HepG2 (cell line): ENCODE results near the gene PCED1B. TPM values are rescaled to one million over a fixed set of nuclear protein-coding genes. Genes with fewer than 3 reads are reported as not detected.

Experiments
- ATAC-seq: fragments of 200-7000 bp; cut with Tn5 transposase; 3 replicates; pipeline ENCODE4 v1.9.1; 2020; ENCODE audit warnings: mild to moderate bottlenecking, moderate library complexity
- BruUV-seq: library from RNA; stranded (reverse); fragments of 400-500 nt; replicated peaks from 2 replicates; lab custom pipeline; 2021; lab: Mats Ljungman, UMichigan
- CTCF ChIA-PET: fragments of 300-600 bp; formaldehyde crosslinking; extraction: SDS; loops from one replicate; lab custom pipeline; 2021; ENCODE audit warnings: low total read pairs, inconsistent platforms, low intra/inter-chr PET ratio; lab: Yijun Ruan, JAX
- POLR2A ChIA-PET: fragments of 350-600 bp; sonication (Branson Sonifier 250); formaldehyde crosslinking; loops from one replicate; lab custom pipeline; 2020; ENCODE audit warnings: antibody characterized with exemption, inconsistent platforms; lab: Yijun Ruan, JAX
- DNase-seq: peaks from one replicate; pipeline ENCODE4 v3.0.0-alpha.2; 2015; ENCODE audit warnings: low spot score
- FAIRE-seq: peaks from 3 replicates; lab custom pipeline; 2011; peaks lifted over from hg19 to GRCh38; lab: Jason Lieb, UNC
- H2AFZ ChIP-seq: one replicate; pipeline ENCODE4 v1.6.1; 2011; ENCODE audit warnings: low read length, inconsistent platforms
- H3K27ac ChIP-seq: fragments of 300-600 bp; 3 replicates; pipeline ENCODE4 v1.8.0; 2011; ENCODE audit warnings: mixed run types, mild to moderate bottlenecking, mixed read lengths, low read length, inconsistent platforms; ENCODE audit not compliant: insufficient read depth; ENCODE audit errors: extremely low read length
- H3K27me3 ChIP-seq, 2 experiments: fragments of 200-600 bp in 1 of 2; 2 replicates in 1 of 2; 3 replicates in 1 of 2; pipeline versions ENCODE4 v1.6.0 to v1.8.0; 2011; ENCODE audit warnings: low read length in 2 of 2, mild to moderate bottlenecking in 2 of 2, moderate library complexity in 2 of 2, inconsistent platforms in 1 of 2; ENCODE audit not compliant: insufficient read depth in 2 of 2, control insufficient read depth in 1 of 2
- H3K36me3 ChIP-seq, 2 experiments: fragments of 200-600 bp in 1 of 2; replicated peaks in 1 of 2; 2 replicates in 1 of 2; 3 replicates in 1 of 2; pipeline versions ENCODE4 v1.5.1 to v1.8.0; 2011; ENCODE audit warnings: low read length in 2 of 2, inconsistent platforms in 1 of 2; ENCODE audit not compliant: insufficient read depth in 2 of 2, control insufficient read depth in 1 of 2
- H3K4me1 ChIP-seq: 2 replicates; pipeline ENCODE4 v1.5.1; 2012; ENCODE audit warnings: low read length, inconsistent platforms; ENCODE audit not compliant: insufficient read depth
- H3K4me2 ChIP-seq: 2 replicates; pipeline ENCODE4 v1.6.0; 2011; ENCODE audit warnings: low read depth, low read length, inconsistent platforms
- H3K4me3 ChIP-seq, 3 experiments: fragments of 200-600 bp in 1 of 3; sonication (generic), shearing (Covaris generic) in 1 of 3; replicated peaks in 1 of 3; 2 replicates each; pipeline ENCODE4 v1.5.1; 2011 to 2016; ENCODE audit warnings: low read length in 3 of 3, inconsistent platforms in 2 of 3, low read depth in 2 of 3, mild to moderate bottlenecking in 2 of 3, control low read depth in 1 of 3, mixed read lengths in 1 of 3; ENCODE audit not compliant: insufficient read depth in 1 of 3
- H3K79me2 ChIP-seq: one replicate; pipeline ENCODE4 v1.6.1; 2011; ENCODE audit warnings: low read length, inconsistent platforms; ENCODE audit not compliant: insufficient read depth
- H3K9ac ChIP-seq: 2 replicates; pipeline ENCODE4 v1.6.0; 2011; ENCODE audit warnings: mild to moderate bottlenecking, low read depth, low read length, inconsistent platforms; ENCODE audit not compliant: insufficient read depth
- H3K9me3 ChIP-seq: 2 replicates; pipeline ENCODE4 v1.5.1; 2012; ENCODE audit warnings: mild to moderate bottlenecking, low read length
- H4K20me1 ChIP-seq: 2 replicates; pipeline ENCODE4 v1.6.0; 2011; ENCODE audit warnings: inconsistent platforms, mild to moderate bottlenecking, low read length, moderate library complexity; ENCODE audit not compliant: insufficient read depth
- KLF9 ChIP-seq: IDR thresholded peaks from 2 replicates; pipeline ENCODE4 v1.6.1; 2016; ENCODE audit warnings: low read depth
- TOPORS ChIP-seq: sonication (generic); formaldehyde crosslinking; IDR thresholded peaks from 2 replicates; pipeline ENCODE4 v1.8.0; 2023; ENCODE audit warnings: mild to moderate bottlenecking, missing genetic modification reagents
- ZNF451 ChIP-seq: sonication (generic); formaldehyde crosslinking; IDR thresholded peaks from 2 replicates; pipeline ENCODE4 v1.5.0; 2020; ENCODE audit warnings: mild to moderate bottlenecking, missing genetic modification reagents
- ZNF558 ChIP-seq: sonication (generic); formaldehyde crosslinking; IDR thresholded peaks from 2 replicates; pipeline ENCODE4 v1.9.0; 2022; ENCODE audit warnings: mild to moderate bottlenecking, missing genetic modification reagents, borderline replicate concordance
- WGBS: methylation state at CpG from one replicate; pipeline ENCODE4 v1.1.6; 2017; ENCODE audit warnings: low lambda C conversion rate; 5-methylcytosine and 5-hydroxymethylcytosine counted together
- in situ Hi-C: cut with HindIII; loops from 2 replicates; pipeline ENCODE4 v1.10.0; 2017; ENCODE audit warnings: low pct_unique_long_range_greater_than_20kb; ENCODE audit not compliant: extremely low pct_ligation_motif_present
- intact Hi-C: fragments of 100-400 bp; cut with micrococcal nuclease; formaldehyde crosslinking; loops from one replicate; pipeline ENCODE4 v1.10.0; 2022; ENCODE audit not compliant: unreplicated experiment
- polyA plus RNA-seq, 8 experiments: library from polyadenylated mRNA; depleted of rRNA in 3 of 8; stranded (reverse) in 7 of 8; unstranded in 1 of 8; fragments of >200 nt; fragmentation: Illumina TruSeq in 4 of 8; extraction: Trizol in 4 of 8; gene quantifications; 2 replicates each; pipeline versions ENCODE4 v1.2.1 to v1.2.3, GENCODE V29; 2011 to 2016; ENCODE audit warnings: low read depth in 4 of 8, missing spikeins in 1 of 8, mixed read lengths in 1 of 8; ENCODE audit not compliant: insufficient read depth in 1 of 8
- total RNA-seq, 5 experiments: library from RNA; depleted of rRNA; stranded (reverse); fragments of >200 nt; fragmentation: Illumina TruSeq; extraction: Trizol; gene quantifications; 2 replicates each; pipeline ENCODE4 v1.2.3, GENCODE V29; 2016; ENCODE audit warnings: low read depth in 1 of 5
- TF ChIP-seq, protein P1 (sequence below), 2 experiments: sonication (generic) in 1 of 2; formaldehyde crosslinking in 1 of 2; IDR thresholded peaks; 2 replicates each; pipeline versions ENCODE4 v1.4.0 to v1.6.1; 2016 to 2020; ENCODE audit warnings: borderline replicate concordance in 1 of 2, low read depth in 1 of 2, mild to moderate bottlenecking in 1 of 2, missing genetic modification reagents in 1 of 2
- TF ChIP-seq, protein P2 (sequence below): sonication (generic); formaldehyde crosslinking; IDR thresholded peaks from 2 replicates; pipeline ENCODE4 v1.5.1; 2020; ENCODE audit warnings: mild to moderate bottlenecking, moderate library complexity, missing genetic modification reagents
- TF ChIP-seq, protein P3 (sequence below): IDR thresholded peaks from 2 replicates; pipeline ENCODE4 v1.6.1; 2016; ENCODE audit warnings: low read depth, missing genetic modification reagents, missing compliant biosample characterization

Gene PCED1B
- total and polyA plus RNA-seq, 2 of the 13 experiments (the other 11 are each of a cell fraction or from before 2014, with no cell fraction given), result 0.11 to 0.37 TPM

DNA sequence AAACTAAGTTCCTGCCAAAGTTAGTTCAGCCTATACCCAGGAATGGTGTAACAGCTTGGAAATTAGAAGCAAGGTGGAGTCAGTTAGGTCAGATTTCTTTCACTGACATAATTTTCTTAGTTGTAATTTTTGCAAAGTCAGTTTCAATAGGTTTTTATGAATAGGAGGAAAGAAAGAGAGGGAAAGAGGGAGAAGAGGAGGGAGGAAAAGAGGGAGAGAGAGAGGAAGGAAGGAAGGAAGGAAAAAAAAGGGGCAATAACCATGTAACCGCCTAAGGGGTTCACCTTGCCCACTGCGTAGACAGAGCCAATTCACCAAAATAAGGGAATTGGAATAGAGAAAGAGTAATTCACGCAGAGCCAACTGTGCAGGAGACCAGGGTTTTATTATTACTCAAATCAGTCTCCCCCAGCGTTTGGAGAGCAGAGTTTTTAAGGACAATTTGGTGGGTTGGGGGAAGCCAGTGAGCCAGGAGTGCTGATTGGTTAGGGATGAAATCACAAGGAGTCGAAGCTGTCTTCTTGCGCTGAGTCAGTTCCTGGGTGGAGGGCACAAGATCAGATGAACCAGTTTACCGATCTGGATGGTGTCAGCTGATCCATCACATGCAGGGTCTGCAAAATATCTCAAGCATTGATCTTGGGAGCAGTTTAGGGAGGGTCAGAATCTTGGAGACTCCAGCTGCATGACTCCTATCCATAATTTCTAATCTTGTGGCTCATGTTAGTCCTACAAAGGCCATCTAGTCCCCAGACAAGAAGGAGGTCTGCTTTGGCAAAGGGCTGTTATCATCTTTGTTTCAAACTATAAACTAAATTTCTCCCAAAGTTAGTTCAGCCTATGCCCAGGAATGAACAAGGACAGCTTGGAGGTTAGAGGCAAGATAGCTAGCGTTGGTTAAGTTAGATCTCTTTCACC, 126.4 kb downstream of the PCED1B start (continued):
- TF ChIP-seq, protein P1, sequence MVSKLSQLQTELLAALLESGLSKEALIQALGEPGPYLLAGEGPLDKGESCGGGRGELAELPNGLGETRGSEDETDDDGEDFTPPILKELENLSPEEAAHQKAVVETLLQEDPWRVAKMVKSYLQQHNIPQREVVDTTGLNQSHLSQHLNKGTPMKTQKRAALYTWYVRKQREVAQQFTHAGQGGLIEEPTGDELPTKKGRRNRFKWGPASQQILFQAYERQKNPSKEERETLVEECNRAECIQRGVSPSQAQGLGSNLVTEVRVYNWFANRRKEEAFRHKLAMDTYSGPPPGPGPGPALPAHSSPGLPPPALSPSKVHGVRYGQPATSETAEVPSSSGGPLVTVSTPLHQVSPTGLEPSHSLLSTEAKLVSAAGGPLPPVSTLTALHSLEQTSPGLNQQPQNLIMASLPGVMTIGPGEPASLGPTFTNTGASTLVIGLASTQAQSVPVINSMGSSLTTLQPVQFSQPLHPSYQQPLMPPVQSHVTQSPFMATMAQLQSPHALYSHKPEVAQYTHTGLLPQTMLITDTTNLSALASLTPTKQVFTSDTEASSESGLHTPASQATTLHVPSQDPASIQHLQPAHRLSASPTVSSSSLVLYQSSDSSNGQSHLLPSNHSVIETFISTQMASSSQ (IDR thresholded peaks at IDR 0.05; ENCODE audit: low read depth), result no peak
- TF ChIP-seq, protein P1 (CRISPR knock-in tag; IDR thresholded peaks at IDR 0.05; ENCODE audit: borderline replicate concordance), result no peak
- TF ChIP-seq ZNF558 (CRISPR knock-in tag), result no peak

DNA sequence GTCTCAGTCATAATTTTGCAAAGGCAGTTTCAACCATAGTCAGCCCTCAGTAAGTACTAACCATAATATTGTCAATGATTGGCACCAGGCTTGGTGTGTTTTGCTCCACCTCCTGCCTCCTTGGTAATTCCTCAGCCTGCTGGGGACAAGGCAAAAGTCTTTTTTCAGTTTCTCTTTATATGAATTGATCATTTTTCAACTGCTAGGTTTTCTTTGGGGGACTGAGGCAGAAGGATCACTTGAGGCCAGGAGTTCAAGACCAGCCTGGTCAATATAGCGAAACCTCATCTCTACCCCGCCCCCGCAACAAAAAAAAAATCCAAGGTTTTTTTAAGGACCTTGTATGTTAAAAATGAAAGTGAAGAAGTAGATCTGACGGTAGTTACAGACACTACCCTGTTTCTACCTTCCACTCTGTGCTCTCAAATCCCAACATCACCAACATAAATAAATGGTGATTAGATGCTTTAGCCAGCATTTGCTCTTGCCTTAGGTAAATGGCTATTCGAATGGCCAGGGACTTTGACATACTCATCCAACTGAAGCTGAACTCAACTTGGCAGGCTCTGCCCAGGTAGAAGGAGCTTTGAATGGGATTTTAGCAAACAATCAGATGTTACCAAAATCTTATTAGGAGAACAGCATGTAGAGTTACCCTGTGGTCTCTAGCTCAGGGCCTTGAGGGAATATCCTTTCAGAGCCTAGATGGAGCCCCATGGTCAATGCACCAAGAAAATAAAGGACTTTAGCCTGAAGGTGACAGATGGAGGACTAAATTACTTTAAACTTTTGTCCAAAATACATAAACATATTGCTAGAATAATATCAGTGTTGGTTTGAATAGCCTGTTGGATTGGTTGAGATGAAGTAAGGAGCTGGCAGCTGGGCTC, 127.3 kb downstream of the PCED1B start:
- Histone ChIP-seq H4K20me1 (no peaks in the 10 kb centered on the region), H3K4me1 (no peaks in the 10 kb centered on the region), H3K27me3 (no peaks in the 10 kb centered on the region; a peak in 1 of 5 replicates), H3K4me2 (no peak overlapping the region), H3K27ac (no peak overlapping the region), H3K9ac (no peak overlapping the region), H3K9me3 (no peaks in the 10 kb centered on the region), H3K4me3 (no peak overlapping the region), H3K36me3 (no peaks in the 10 kb centered on the region), H2AFZ (no peak overlapping the region), H3K79me2 (no peaks in the 10 kb centered on the region)
- in situ Hi-C loops (no loop called here), intact Hi-C loops (no loop called here)
- ChIA-PET CTCF (no interaction called here), POLR2A (no interaction called here)
- FAIRE-seq (no peak), DNase-seq (no peak), ATAC-seq (no peak)
- no TSS peak for BruUV-seq
- 68% methylated on average over 5 of the region's 5 CpGs for WGBS
- TF ChIP-seq, protein P2, sequence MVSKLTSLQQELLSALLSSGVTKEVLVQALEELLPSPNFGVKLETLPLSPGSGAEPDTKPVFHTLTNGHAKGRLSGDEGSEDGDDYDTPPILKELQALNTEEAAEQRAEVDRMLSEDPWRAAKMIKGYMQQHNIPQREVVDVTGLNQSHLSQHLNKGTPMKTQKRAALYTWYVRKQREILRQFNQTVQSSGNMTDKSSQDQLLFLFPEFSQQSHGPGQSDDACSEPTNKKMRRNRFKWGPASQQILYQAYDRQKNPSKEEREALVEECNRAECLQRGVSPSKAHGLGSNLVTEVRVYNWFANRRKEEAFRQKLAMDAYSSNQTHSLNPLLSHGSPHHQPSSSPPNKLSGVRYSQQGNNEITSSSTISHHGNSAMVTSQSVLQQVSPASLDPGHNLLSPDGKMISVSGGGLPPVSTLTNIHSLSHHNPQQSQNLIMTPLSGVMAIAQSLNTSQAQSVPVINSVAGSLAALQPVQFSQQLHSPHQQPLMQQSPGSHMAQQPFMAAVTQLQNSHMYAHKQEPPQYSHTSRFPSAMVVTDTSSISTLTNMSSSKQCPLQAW (CRISPR knock-in tag), result no peak
- TF ChIP-seq TOPORS (no peak), ZNF451 (no peak), KLF9 (CRISPR knock-in tag) (no peak)
- TF ChIP-seq, protein P3, sequence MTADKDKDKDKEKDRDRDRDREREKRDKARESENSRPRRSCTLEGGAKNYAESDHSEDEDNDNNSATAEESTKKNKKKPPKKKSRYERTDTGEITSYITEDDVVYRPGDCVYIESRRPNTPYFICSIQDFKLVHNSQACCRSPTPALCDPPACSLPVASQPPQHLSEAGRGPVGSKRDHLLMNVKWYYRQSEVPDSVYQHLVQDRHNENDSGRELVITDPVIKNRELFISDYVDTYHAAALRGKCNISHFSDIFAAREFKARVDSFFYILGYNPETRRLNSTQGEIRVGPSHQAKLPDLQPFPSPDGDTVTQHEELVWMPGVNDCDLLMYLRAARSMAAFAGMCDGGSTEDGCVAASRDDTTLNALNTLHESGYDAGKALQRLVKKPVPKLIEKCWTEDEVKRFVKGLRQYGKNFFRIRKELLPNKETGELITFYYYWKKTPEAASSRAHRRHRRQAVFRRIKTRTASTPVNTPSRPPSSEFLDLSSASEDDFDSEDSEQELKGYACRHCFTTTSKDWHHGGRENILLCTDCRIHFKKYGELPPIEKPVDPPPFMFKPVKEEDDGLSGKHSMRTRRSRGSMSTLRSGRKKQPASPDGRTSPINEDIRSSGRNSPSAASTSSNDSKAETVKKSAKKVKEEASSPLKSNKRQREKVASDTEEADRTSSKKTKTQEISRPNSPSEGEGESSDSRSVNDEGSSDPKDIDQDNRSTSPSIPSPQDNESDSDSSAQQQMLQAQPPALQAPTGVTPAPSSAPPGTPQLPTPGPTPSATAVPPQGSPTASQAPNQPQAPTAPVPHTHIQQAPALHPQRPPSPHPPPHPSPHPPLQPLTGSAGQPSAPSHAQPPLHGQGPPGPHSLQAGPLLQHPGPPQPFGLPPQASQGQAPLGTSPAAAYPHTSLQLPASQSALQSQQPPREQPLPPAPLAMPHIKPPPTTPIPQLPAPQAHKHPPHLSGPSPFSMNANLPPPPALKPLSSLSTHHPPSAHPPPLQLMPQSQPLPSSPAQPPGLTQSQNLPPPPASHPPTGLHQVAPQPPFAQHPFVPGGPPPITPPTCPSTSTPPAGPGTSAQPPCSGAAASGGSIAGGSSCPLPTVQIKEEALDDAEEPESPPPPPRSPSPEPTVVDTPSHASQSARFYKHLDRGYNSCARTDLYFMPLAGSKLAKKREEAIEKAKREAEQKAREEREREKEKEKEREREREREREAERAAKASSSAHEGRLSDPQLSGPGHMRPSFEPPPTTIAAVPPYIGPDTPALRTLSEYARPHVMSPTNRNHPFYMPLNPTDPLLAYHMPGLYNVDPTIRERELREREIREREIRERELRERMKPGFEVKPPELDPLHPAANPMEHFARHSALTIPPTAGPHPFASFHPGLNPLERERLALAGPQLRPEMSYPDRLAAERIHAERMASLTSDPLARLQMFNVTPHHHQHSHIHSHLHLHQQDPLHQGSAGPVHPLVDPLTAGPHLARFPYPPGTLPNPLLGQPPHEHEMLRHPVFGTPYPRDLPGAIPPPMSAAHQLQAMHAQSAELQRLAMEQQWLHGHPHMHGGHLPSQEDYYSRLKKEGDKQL (CRISPR knock-in tag), result no peak
